ENCODE measurements around the gene TMEM248. TPM values are rescaled to one million over a fixed set of nuclear protein-coding genes. Genes with fewer than 3 reads are reported as not detected.

Gene TMEM248
- total RNA-seq, 2 donors from 2014 or later: 52.1 to 64.9 TPM

- 88 to 90% methylated on average over 18 to 19 of the region's 19 CpGs for WGBS, 2 donors
- H3K27ac ChIP-seq: no peak overlapping the region
- DNase-seq: no peak
- TF ChIP-seq CTCF (IDR thresholded peaks at IDR 0.05) (no peak), POLR2A (IDR thresholded peaks at IDR 0.05) (no peak)
- intact Hi-C loops (cut with DNase I): no loop called here
- ATAC-seq: no peak
- no peaks in the 10 kb centered on the region for H3K4me1 ChIP-seq
- no peak overlapping the region for H3K4me3 ChIP-seq
- H3K36me3 ChIP-seq (replicated peaks in 1 of 2; ENCODE audit: insufficient read depth in 1 of 2, low read depth in 2 of 2): peaks cover 16 to 47% of the 10 kb centered on the region in 2 donors
- H3K9me3 ChIP-seq: no peaks in the 10 kb centered on the region
- no peaks in the 10 kb centered on the region for H3K27me3 ChIP-seq
These were observed 27.6 kb downstream of the TMEM248 start for GRCh38 chr7:66948480-66949109.

- WGBS, 2 donors: 78 to 79% methylated on average over 3 of the region's 3 CpGs
- ATAC-seq: no peak
- Histone ChIP-seq H3K4me3 (no peak overlapping the region), H3K36me3 (replicated peaks in 1 of 2; ENCODE audit: insufficient read depth in 1 of 2, low read depth in 2 of 2) (peaks cover 21 to 47% of the 10 kb centered on the region in 2 donors), H3K27me3 (no peaks in the 10 kb centered on the region), H3K4me1 (no peaks in the 10 kb centered on the region), H3K9me3 (no peaks in the 10 kb centered on the region), H3K27ac (no peak overlapping the region)
- intact Hi-C loops (cut with DNase I): no loop called here
- DNase-seq: no peak
- TF ChIP-seq POLR2A (IDR thresholded peaks at IDR 0.05) (no peak), CTCF (IDR thresholded peaks at IDR 0.05) (no peak)
These were observed 29.3 kb downstream of the TMEM248 start for GRCh38 chr7:66950311-66950710.

GRCh38 chr7:66950763-66951162 lies 29.7 kb downstream of the TMEM248 start:
- intact Hi-C loops (cut with DNase I): no loop called here
- Histone ChIP-seq H3K27me3 (no peaks in the 10 kb centered on the region), H3K36me3 (replicated peaks in 1 of 2; ENCODE audit: insufficient read depth in 1 of 2, low read depth in 2 of 2) (peaks cover 22 to 47% of the 10 kb centered on the region in 2 donors), H3K27ac (no peak overlapping the region), H3K4me1 (no peaks in the 10 kb centered on the region), H3K9me3 (no peaks in the 10 kb centered on the region), H3K4me3 (no peak overlapping the region)
- DNase-seq: no peak
- WGBS, 2 donors: 91% methylated on average over 8 of the region's 8 CpGs
- no peak for ATAC-seq
- no peak for TF ChIP-seq POLR2A (IDR thresholded peaks at IDR 0.05)
- no peak for TF ChIP-seq CTCF (IDR thresholded peaks at IDR 0.05)

- no peak for ATAC-seq
- Histone ChIP-seq H3K4me1 (no peaks in the 10 kb centered on the region), H3K27ac (no peak overlapping the region)
These were observed 31.5 kb downstream of the TMEM248 start for GRCh38 chr7:66952343-66953043.

More at GRCh38 chr7:66952343-66953043, 31.5 kb downstream of the TMEM248 start:
- 84 to 86% methylated on average over 10 to 11 of the region's 11 CpGs for WGBS, 2 donors
- intact Hi-C loops (cut with DNase I): no loop called here
- H3K4me3 ChIP-seq: no peak overlapping the region
- H3K36me3 ChIP-seq (replicated peaks in 1 of 2; ENCODE audit: insufficient read depth in 1 of 2, low read depth in 2 of 2): peaks cover 22 to 48% of the 10 kb centered on the region in 2 donors
- no peak for DNase-seq
- no peak for TF ChIP-seq CTCF (IDR thresholded peaks at IDR 0.05)
- no peak for TF ChIP-seq POLR2A (IDR thresholded peaks at IDR 0.05)
- H3K27me3 ChIP-seq: no peaks in the 10 kb centered on the region
- no peaks in the 10 kb centered on the region for H3K9me3 ChIP-seq
